ENCODE data around the gene PADI1.

GRCh38 chr1:17204546-17205440, at the start of gene PADI1:
- TF ChIP-seq CTCF (conservative IDR thresholded peaks at IDR 0.05; ENCODE audit: low read length) (no peak), EZH2phosphoT487 (IDR thresholded peaks at IDR 0.05; ENCODE audit: borderline replicate concordance, low read depth, low read length) (no peak)
